ENCODE data around the gene TRAF3IP1.

Gene TRAF3IP1

DNA sequence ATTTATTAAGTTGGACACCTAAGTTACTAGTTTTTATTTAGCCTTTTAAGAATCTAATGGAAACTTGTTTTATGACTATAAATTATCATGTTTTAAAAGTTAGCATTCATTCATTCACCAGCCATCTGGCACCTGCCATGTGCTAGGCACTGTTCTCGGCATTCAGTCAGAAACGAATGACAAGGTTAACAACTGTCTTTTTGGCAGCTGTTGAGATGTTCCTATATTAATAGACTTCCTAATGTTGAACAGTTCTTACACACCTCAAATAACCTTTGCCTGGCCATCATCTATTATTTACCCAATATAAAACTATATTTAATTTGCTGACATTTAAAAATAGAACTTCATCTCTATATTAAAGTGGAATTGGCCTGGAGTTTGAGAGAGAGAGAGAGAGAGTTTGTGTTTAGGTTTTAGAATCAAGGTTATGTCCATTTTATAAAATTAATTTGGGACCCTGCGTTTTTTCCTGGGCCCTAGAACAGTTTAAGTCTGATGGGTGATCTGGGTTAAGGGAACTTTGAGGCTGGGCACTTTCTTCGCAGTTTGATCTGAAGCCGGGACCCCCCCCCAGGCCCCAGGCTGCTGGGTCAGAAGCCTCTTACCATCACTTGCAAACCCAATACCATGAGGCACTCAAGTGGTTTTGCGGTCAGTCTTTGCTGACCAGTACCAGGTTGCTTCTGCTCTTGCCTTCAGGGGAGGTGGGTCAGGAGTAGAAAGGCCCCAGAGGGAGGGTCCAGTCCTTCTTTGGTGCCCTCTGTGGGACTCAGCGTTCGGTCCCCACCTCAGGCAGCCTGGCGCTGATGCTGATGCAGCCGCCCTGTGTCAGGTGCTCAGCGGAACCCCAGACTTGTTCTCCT lies 58.1 kb downstream of the TRAF3IP1 start:
- Histone ChIP-seq H3K4me1 (ENCODE audit: control insufficient read depth, insufficient read depth, low read length) (no peaks in the 10 kb centered on the region), H3K36me3 (ENCODE audit: control insufficient read depth, insufficient read depth, low read length) (no peaks in the 10 kb centered on the region), H3K27ac (ENCODE audit: insufficient read depth, low read depth, low read length, poor library complexity, severe bottlenecking) (no peak overlapping the region), H3K27me3 (ENCODE audit: control insufficient read depth, insufficient read depth, low read length, poor library complexity, severe bottlenecking) (no peaks in the 10 kb centered on the region), H3K4me3 (ENCODE audit: insufficient read depth, low read depth, low read length) (no peak overlapping the region), H3K9me3 (ENCODE audit: control insufficient read depth, low read length) (no peaks in the 10 kb centered on the region)
- WGBS, 2 experiments: 93 to 94% methylated on average over 11 of the region's 11 CpGs

DNA sequence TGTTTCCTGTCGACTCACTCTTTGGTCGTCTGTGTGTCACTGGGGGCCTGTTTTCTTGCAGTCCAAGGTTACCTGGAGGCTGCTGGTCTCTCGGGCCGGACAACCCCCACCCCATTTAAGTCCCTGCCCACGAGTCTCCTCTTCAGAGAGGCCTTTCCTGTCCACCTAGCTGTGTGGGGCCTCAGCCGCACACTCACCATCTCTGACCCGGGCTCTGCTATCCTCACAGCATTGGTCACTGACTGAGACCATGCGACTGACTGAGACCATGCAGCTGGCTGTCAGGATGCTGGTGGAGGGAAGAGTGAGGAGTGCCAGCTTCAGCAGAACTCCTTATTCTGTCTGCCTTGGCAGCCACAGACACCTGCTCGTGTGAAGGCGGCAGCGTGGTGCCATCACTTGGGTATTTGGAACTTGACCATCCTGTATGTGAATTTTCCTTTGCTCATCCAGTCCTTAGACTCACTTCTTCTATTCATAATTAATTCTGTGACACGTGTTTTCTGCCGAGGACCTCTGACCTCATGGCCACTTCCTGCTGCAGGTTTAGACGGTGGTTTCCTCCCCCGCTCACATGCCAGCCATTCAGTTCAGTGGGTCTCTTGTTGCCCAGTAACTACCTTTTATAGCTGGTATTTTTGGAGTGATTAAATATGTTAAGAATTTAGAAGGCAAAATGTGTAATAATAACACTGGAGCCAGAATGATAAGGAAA lies 58.9 kb downstream of the TRAF3IP1 start:
- H3K27ac ChIP-seq (ENCODE audit: insufficient read depth, low read depth, low read length, poor library complexity, severe bottlenecking): no peak overlapping the region
- no peaks in the 10 kb centered on the region for H3K9me3 ChIP-seq (ENCODE audit: control insufficient read depth, low read length)
- H3K27me3 ChIP-seq (ENCODE audit: control insufficient read depth, insufficient read depth, low read length, poor library complexity, severe bottlenecking): no peaks in the 10 kb centered on the region
- no peaks in the 10 kb centered on the region for H3K36me3 ChIP-seq (ENCODE audit: control insufficient read depth, insufficient read depth, low read length)
- 89 to 91% methylated on average over 15 of the region's 15 CpGs for WGBS, 2 experiments
- H3K4me3 ChIP-seq (ENCODE audit: insufficient read depth, low read depth, low read length): no peak overlapping the region
- no peaks in the 10 kb centered on the region for H3K4me1 ChIP-seq (ENCODE audit: control insufficient read depth, insufficient read depth, low read length)

GRCh38 chr2:238380336-238380735 lies 60.0 kb downstream of the TRAF3IP1 start:
- Histone ChIP-seq H3K9me3 (ENCODE audit: control insufficient read depth, low read length) (no peaks in the 10 kb centered on the region), H3K36me3 (ENCODE audit: control insufficient read depth, insufficient read depth, low read length) (no peaks in the 10 kb centered on the region), H3K4me3 (ENCODE audit: insufficient read depth, low read depth, low read length) (no peak overlapping the region), H3K4me1 (ENCODE audit: control insufficient read depth, insufficient read depth, low read length) (no peaks in the 10 kb centered on the region), H3K27ac (ENCODE audit: insufficient read depth, low read depth, low read length, poor library complexity, severe bottlenecking) (no peak overlapping the region), H3K27me3 (ENCODE audit: control insufficient read depth, insufficient read depth, low read length, poor library complexity, severe bottlenecking) (no peaks in the 10 kb centered on the region)
- WGBS, 2 experiments: 91 to 92% methylated on average over 7 of the region's 7 CpGs

- H3K4me3 ChIP-seq (ENCODE audit: insufficient read depth, low read depth, low read length): no peak overlapping the region
- no CpG with 5 or more reads among the region's 1 CpG for WGBS, 2 experiments
- H3K9me3 ChIP-seq (ENCODE audit: control insufficient read depth, low read length): no peaks in the 10 kb centered on the region
- H3K4me1 ChIP-seq (ENCODE audit: control insufficient read depth, insufficient read depth, low read length): no peaks in the 10 kb centered on the region
- no peak overlapping the region for H3K27ac ChIP-seq (ENCODE audit: insufficient read depth, low read depth, low read length, poor library complexity, severe bottlenecking)
- no peaks in the 10 kb centered on the region for H3K27me3 ChIP-seq (ENCODE audit: control insufficient read depth, insufficient read depth, low read length, poor library complexity, severe bottlenecking)
- no peaks in the 10 kb centered on the region for H3K36me3 ChIP-seq (ENCODE audit: control insufficient read depth, insufficient read depth, low read length)
These were observed 60.5 kb downstream of the TRAF3IP1 start for GRCh38 chr2:238380785-238381184.

GRCh38 chr2:238381341-238382115 lies 61.2 kb downstream of the TRAF3IP1 start:
- 94% methylated on average over 16 of the region's 16 CpGs for WGBS, 2 experiments

GRCh38 chr2:238382381-238382781 lies 62.1 kb downstream of the TRAF3IP1 start:
- no peaks in the 10 kb centered on the region for H3K27me3 ChIP-seq (ENCODE audit: control insufficient read depth, insufficient read depth, low read length, poor library complexity, severe bottlenecking)
- no peaks in the 10 kb centered on the region for H3K9me3 ChIP-seq (ENCODE audit: control insufficient read depth, low read length)
- H3K4me1 ChIP-seq (ENCODE audit: control insufficient read depth, insufficient read depth, low read length): no peaks in the 10 kb centered on the region
- WGBS, 2 experiments: 92 to 95% methylated on average over 5 of the region's 5 CpGs
- H3K36me3 ChIP-seq (ENCODE audit: control insufficient read depth, insufficient read depth, low read length): no peaks in the 10 kb centered on the region
- no peak overlapping the region for H3K4me3 ChIP-seq (ENCODE audit: insufficient read depth, low read depth, low read length)
- no peak overlapping the region for H3K27ac ChIP-seq (ENCODE audit: insufficient read depth, low read depth, low read length, poor library complexity, severe bottlenecking)

More at GRCh38 chr2:238381341-238382115, 61.2 kb downstream of the TRAF3IP1 start:
- no peaks in the 10 kb centered on the region for H3K27me3 ChIP-seq (ENCODE audit: control insufficient read depth, insufficient read depth, low read length, poor library complexity, severe bottlenecking)
- no peak overlapping the region for H3K4me3 ChIP-seq (ENCODE audit: insufficient read depth, low read depth, low read length)
- H3K4me1 ChIP-seq (ENCODE audit: control insufficient read depth, insufficient read depth, low read length): no peaks in the 10 kb centered on the region
- no peaks in the 10 kb centered on the region for H3K9me3 ChIP-seq (ENCODE audit: control insufficient read depth, low read length)
- H3K36me3 ChIP-seq (ENCODE audit: control insufficient read depth, insufficient read depth, low read length): no peaks in the 10 kb centered on the region
- no peak overlapping the region for H3K27ac ChIP-seq (ENCODE audit: insufficient read depth, low read depth, low read length, poor library complexity, severe bottlenecking)

DNA sequence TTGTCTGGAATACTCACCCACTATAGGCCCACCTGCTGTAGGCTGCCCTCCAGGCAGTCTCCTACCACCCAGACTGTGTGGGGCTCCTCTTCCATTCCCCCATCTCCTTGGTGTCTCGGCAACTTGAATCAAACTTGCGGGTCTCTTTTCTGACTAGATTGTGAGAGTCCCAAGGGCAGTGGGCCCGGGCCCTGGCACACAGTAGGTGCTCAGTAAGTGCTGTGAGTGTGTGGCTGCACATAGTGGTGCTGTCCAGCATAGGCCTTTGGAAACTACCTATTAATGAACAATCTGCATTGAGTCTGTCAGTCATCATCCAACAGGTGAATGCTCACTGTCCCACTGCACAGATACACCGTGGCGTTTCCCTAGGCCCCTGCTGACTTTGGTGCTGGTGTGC lies 62.8 kb downstream of the TRAF3IP1 start:
- no peaks in the 10 kb centered on the region for H3K27me3 ChIP-seq (ENCODE audit: control insufficient read depth, insufficient read depth, low read length, poor library complexity, severe bottlenecking)
- H3K27ac ChIP-seq (ENCODE audit: insufficient read depth, low read depth, low read length, poor library complexity, severe bottlenecking): no peak overlapping the region
- 93 to 94% methylated on average over 5 of the region's 5 CpGs for WGBS, 2 experiments
- H3K9me3 ChIP-seq (ENCODE audit: control insufficient read depth, low read length): no peaks in the 10 kb centered on the region
- H3K4me3 ChIP-seq (ENCODE audit: insufficient read depth, low read depth, low read length): no peak overlapping the region
- H3K36me3 ChIP-seq (ENCODE audit: control insufficient read depth, insufficient read depth, low read length): no peaks in the 10 kb centered on the region
- no peaks in the 10 kb centered on the region for H3K4me1 ChIP-seq (ENCODE audit: control insufficient read depth, insufficient read depth, low read length)

DNA sequence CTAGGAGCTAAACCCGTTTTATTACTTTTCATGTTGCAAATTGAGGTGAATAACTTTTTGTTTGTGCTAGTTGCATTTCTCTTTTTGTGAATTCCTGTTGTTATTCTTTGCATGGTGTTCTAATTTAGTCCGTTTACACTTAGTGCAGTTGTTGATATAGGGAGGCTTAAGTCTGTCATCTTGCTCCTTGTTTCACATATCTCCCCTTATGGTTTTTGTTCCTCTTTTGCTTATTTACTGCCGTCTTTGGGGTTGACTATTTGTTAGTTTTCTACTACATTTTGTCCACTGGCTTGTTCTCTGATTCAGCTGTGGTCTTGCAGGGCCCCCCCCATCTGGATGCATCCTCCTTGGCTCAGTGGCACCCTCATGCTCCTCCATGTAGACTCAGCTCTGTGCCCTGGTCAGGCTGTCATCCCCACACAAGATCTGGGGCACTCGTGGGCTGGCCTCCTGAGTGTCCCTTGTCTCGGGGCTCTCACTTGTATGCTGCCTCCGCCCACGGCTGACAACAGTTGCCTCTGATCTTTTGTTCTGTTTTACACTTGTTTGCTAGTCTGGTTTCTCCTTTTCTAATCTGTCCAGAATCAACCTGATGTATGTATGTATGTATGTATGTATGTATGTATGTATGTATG lies 63.5 kb downstream of the TRAF3IP1 start:
- H3K9me3 ChIP-seq (ENCODE audit: control insufficient read depth, low read length): no peaks in the 10 kb centered on the region
- 95 to 97% methylated on average over 7 of the region's 7 CpGs for WGBS, 2 experiments
- no peak overlapping the region for H3K4me3 ChIP-seq (ENCODE audit: insufficient read depth, low read depth, low read length)
- H3K27ac ChIP-seq (ENCODE audit: insufficient read depth, low read depth, low read length, poor library complexity, severe bottlenecking): no peak overlapping the region
- no peaks in the 10 kb centered on the region for H3K36me3 ChIP-seq (ENCODE audit: control insufficient read depth, insufficient read depth, low read length)
- no peaks in the 10 kb centered on the region for H3K27me3 ChIP-seq (ENCODE audit: control insufficient read depth, insufficient read depth, low read length, poor library complexity, severe bottlenecking)
- H3K4me1 ChIP-seq (ENCODE audit: control insufficient read depth, insufficient read depth, low read length): no peaks in the 10 kb centered on the region

GRCh38 chr2:238387332-238387731 lies 67.0 kb downstream of the TRAF3IP1 start:
- Histone ChIP-seq H3K27ac (ENCODE audit: insufficient read depth, low read depth, low read length, poor library complexity, severe bottlenecking) (no peak overlapping the region), H3K9me3 (ENCODE audit: control insufficient read depth, low read length) (no peaks in the 10 kb centered on the region), H3K4me1 (ENCODE audit: control insufficient read depth, insufficient read depth, low read length) (no peaks in the 10 kb centered on the region), H3K27me3 (ENCODE audit: control insufficient read depth, insufficient read depth, low read length, poor library complexity, severe bottlenecking) (no peaks in the 10 kb centered on the region), H3K36me3 (ENCODE audit: control insufficient read depth, insufficient read depth, low read length) (no peaks in the 10 kb centered on the region), H3K4me3 (ENCODE audit: insufficient read depth, low read depth, low read length) (no peak overlapping the region)
- 100% methylated on average over 2 to 3 of the region's 4 CpGs for WGBS, 2 experiments

All from ectodermal cell (in vitro differentiated cells).